IMR-90 (cell line): ENCODE data around the gene TOMM40L. TPM values are rescaled to one million over a fixed set of nuclear protein-coding genes. Genes with fewer than 3 reads are reported as not detected.

Experiments used
- ATAC-seq: fragments of 200-7000 bp; cut with Tn5 transposase; 2 replicates; pipeline ENCODE4 v1.9.1; 2020; ENCODE audit warnings: low read depth, mild to moderate bottlenecking, moderate library complexity
- BruUV-seq: library from RNA; stranded (reverse); fragments of 400-500 nt; replicated peaks from 2 replicates; lab custom pipeline; 2021; lab: Mats Ljungman, UMichigan
- CTCF ChIA-PET: fragments of 300-600 bp; formaldehyde crosslinking; extraction: SDS; loops from one replicate; lab custom pipeline; 2021; ENCODE audit warnings: antibody characterized with exemption; lab: Yijun Ruan, JAX
- POLR2A ChIA-PET: fragments of 300-600 bp; sonication (Branson Sonifier 250); formaldehyde crosslinking; loops from one replicate; lab custom pipeline; 2022; ENCODE audit warnings: antibody characterized with exemption; ENCODE audit not compliant: unreplicated experiment; lab: Charles Lee
- DNase-seq: peaks from one replicate; pipeline ENCODE4 v3.0.0; 2013
- H2AFZ ChIP-seq: replicated peaks from 2 replicates; pipeline ENCODE3; 2013; ENCODE audit warnings: low read length, mild to moderate bottlenecking; ENCODE audit not compliant: poor library complexity
- H2AK5ac ChIP-seq: 2 replicates; pipeline ENCODE4 v1.6.1; 2013; ENCODE audit warnings: low read depth, low read length, inconsistent platforms
- H2AK9ac ChIP-seq: replicated peaks from 2 replicates; pipeline ENCODE3; 2013; ENCODE audit warnings: mild to moderate bottlenecking, low read depth, low read length, moderate library complexity; ENCODE audit not compliant: poor library complexity
- H2BK120ac ChIP-seq: 2 replicates; pipeline ENCODE4 v1.6.1; 2013; ENCODE audit warnings: low read depth, low read length, inconsistent platforms
- H2BK15ac ChIP-seq: 3 replicates; pipeline ENCODE4 v1.6.1; 2013; ENCODE audit warnings: low read depth, low read length, inconsistent platforms
- H2BK20ac ChIP-seq: 2 replicates; pipeline ENCODE4 v1.6.1; 2013; ENCODE audit warnings: low read depth, mild to moderate bottlenecking, inconsistent platforms, low read length, moderate library complexity
- H2BK5ac ChIP-seq: 2 replicates; pipeline ENCODE4 v1.6.1; 2013; ENCODE audit warnings: mild to moderate bottlenecking, low read depth, low read length, inconsistent platforms; ENCODE audit not compliant: poor library complexity, severe bottlenecking
- H3K14ac ChIP-seq: replicated peaks from 2 replicates; pipeline ENCODE4 v1.6.1; 2013; ENCODE audit warnings: low read depth, low read length, inconsistent platforms
- H3K18ac ChIP-seq: 2 replicates; pipeline ENCODE4 v1.6.1; 2013; ENCODE audit warnings: low read depth, low read length, control low read depth
- H3K23ac ChIP-seq: 2 replicates; pipeline ENCODE4 v1.6.1; 2013; ENCODE audit warnings: low read depth, low read length, inconsistent platforms
- H3K27ac ChIP-seq: 2 replicates; pipeline ENCODE4 v1.5.1; 2013; ENCODE audit warnings: mild to moderate bottlenecking, control low read depth, low read length; ENCODE audit not compliant: insufficient read depth
- H3K27me3 ChIP-seq: 2 replicates; pipeline ENCODE4 v1.6.1; 2013; ENCODE audit warnings: low read length; ENCODE audit not compliant: control insufficient read depth, insufficient read depth
- H3K36me3 ChIP-seq: 2 replicates; pipeline ENCODE4 v1.6.1; 2013; ENCODE audit warnings: low read length, mixed read lengths; ENCODE audit not compliant: control insufficient read depth, insufficient read depth
- H3K4ac ChIP-seq: 2 replicates; pipeline ENCODE4 v1.6.1; 2013; ENCODE audit warnings: low read depth, low read length, inconsistent platforms
- H3K4me1 ChIP-seq: 2 replicates; pipeline ENCODE4 v1.6.1; 2013; ENCODE audit warnings: low read length, mixed read lengths; ENCODE audit not compliant: control insufficient read depth, insufficient read depth
- H3K4me2 ChIP-seq: 2 replicates; pipeline ENCODE4 v1.6.1; 2013; ENCODE audit warnings: low read depth, mild to moderate bottlenecking, control low read depth, low read length, moderate library complexity
- H3K4me3 ChIP-seq: 2 replicates; pipeline ENCODE4 v1.5.1; 2013; ENCODE audit warnings: low read depth, mild to moderate bottlenecking, control low read depth, low read length, moderate library complexity; ENCODE audit not compliant: insufficient read depth
- H3K56ac ChIP-seq: 2 replicates; pipeline ENCODE4 v1.6.1; 2013; ENCODE audit warnings: low read length, inconsistent platforms; ENCODE audit not compliant: insufficient read depth; ENCODE audit errors: extremely low read depth
- H3K79me1 ChIP-seq, 2 experiments: 2 replicates each; pipeline ENCODE4 v1.6.1; 2013; ENCODE audit warnings: low read length in 2 of 2, inconsistent platforms in 1 of 2, low read depth in 1 of 2
- H3K9ac ChIP-seq: 2 replicates; pipeline ENCODE4 v1.6.1; 2013; ENCODE audit warnings: low read depth, low read length, control low read depth
- H3K9me1 ChIP-seq: 2 replicates; pipeline ENCODE4 v1.6.1; 2013; ENCODE audit warnings: low read length, inconsistent platforms; ENCODE audit not compliant: insufficient read depth
- H3K9me3 ChIP-seq: 2 replicates; pipeline ENCODE4 v1.6.1; 2013; ENCODE audit warnings: low read length; ENCODE audit not compliant: control insufficient read depth, insufficient read depth
- H4K20me1 ChIP-seq: 2 replicates; pipeline ENCODE4 v1.6.1; 2013; ENCODE audit warnings: low read length, inconsistent platforms; ENCODE audit not compliant: insufficient read depth
- H4K5ac ChIP-seq: 2 replicates; pipeline ENCODE4 v1.6.1; 2013; ENCODE audit warnings: mild to moderate bottlenecking, low read depth, low read length, control low read depth
- H4K8ac ChIP-seq, 2 experiments: 2 replicates each; pipeline ENCODE4 v1.6.1; 2013; ENCODE audit warnings: low read depth in 2 of 2, low read length in 2 of 2, control low read depth in 1 of 2, inconsistent platforms in 1 of 2
- H4K91ac ChIP-seq: 2 replicates; pipeline ENCODE4 v1.6.1; 2013; ENCODE audit warnings: low read depth, low read length, inconsistent platforms; ENCODE audit not compliant: insufficient read depth
- BHLHE40 ChIP-seq: fragments of 150-350 bp; IDR thresholded peaks from 2 replicates; pipeline ENCODE4 v1.6.1; 2016; ENCODE audit warnings: mild to moderate bottlenecking, low read depth, low read length
- CEBPB ChIP-seq: IDR thresholded peaks from 2 replicates; pipeline ENCODE4 v1.6.1; 2012; ENCODE audit warnings: low read depth, low read length, improper control_type of control experiment
- CHD1 ChIP-seq: IDR thresholded peaks from 2 replicates; pipeline ENCODE4 v1.6.1; 2012; ENCODE audit warnings: low read depth, low read length, improper control_type of control experiment
- FOS ChIP-seq: fragments of 150-350 bp; IDR thresholded peaks from 2 replicates; pipeline ENCODE4 v1.6.1; 2016; ENCODE audit warnings: low read depth, low read length
- MAFK ChIP-seq: IDR thresholded peaks from 2 replicates; pipeline ENCODE4 v1.6.1; 2012; ENCODE audit warnings: low read depth, low read length, improper control_type of control experiment
- MAZ ChIP-seq: IDR thresholded peaks from 2 replicates; pipeline ENCODE4 v1.6.1; 2012; ENCODE audit warnings: low read depth, mild to moderate bottlenecking, low read length, improper control_type of control experiment, moderate library complexity, borderline replicate concordance
- MXI1 ChIP-seq: IDR thresholded peaks from 2 replicates; pipeline ENCODE4 v1.6.1; 2012; ENCODE audit warnings: low read depth, mild to moderate bottlenecking, low read length, moderate library complexity, borderline replicate concordance
- NFE2L2 ChIP-seq: fragments of 150-350 bp; IDR thresholded peaks from 2 replicates; pipeline ENCODE4 v1.6.1; 2016; ENCODE audit warnings: low read depth, mild to moderate bottlenecking, low read length
- POLR2A ChIP-seq: IDR thresholded peaks from 2 replicates; pipeline ENCODE4 v1.6.1; 2012; ENCODE audit warnings: mild to moderate bottlenecking, low read depth, low read length
- RAD21 ChIP-seq: IDR thresholded peaks from 2 replicates; pipeline ENCODE4 v1.6.1; 2012; ENCODE audit warnings: low read length, improper control_type of control experiment
- RCOR1 ChIP-seq: IDR thresholded peaks from 2 replicates; pipeline ENCODE4 v1.6.1; 2012; ENCODE audit warnings: mild to moderate bottlenecking, low read length, improper control_type of control experiment; ENCODE audit not compliant: insufficient replicate concordance
- RFX5 ChIP-seq: IDR thresholded peaks from 2 replicates; pipeline ENCODE4 v1.8.0; 2012; ENCODE audit warnings: low read depth, mild to moderate bottlenecking, low read length, moderate library complexity
- SMC3 ChIP-seq: fragments of 150-350 bp; IDR thresholded peaks from 2 replicates; pipeline ENCODE4 v1.6.1; 2016; ENCODE audit warnings: low read depth, mild to moderate bottlenecking, antibody characterized with exemption, low read length, moderate library complexity
- WGBS, 2 experiments: methylation state at CpG; one replicate each; pipeline versions ENCODE4 v1.1.5 to v1.1.7; 2013; ENCODE audit warnings: missing lambda C conversion rate in 2 of 2; ENCODE audit not compliant: insufficient read length in 1 of 2; ENCODE audit errors: extremely low coverage in 2 of 2; 5-methylcytosine and 5-hydroxymethylcytosine counted together
- dilution Hi-C: fragments of 300-500 bp; cut with HindIII; formaldehyde crosslinking; loops from one replicate; pipeline ENCODE4 v1.14.3; 2018; ENCODE audit warnings: low sequenced_read_pairs; ENCODE audit not compliant: unreplicated experiment
- in situ Hi-C: fragments of 300-500 bp; cut with MboI; formaldehyde crosslinking; loops from 3 replicates; pipeline ENCODE4 v1.14.3; 2019; ENCODE audit warnings: low sequenced_read_pairs, inconsistent platforms, mixed read lengths
- intact Hi-C: fragments of 100-400 bp; cut with micrococcal nuclease; formaldehyde crosslinking; loops from 2 replicates; pipeline ENCODE4 v1.10.0; 2022
- polyA plus RNA-seq, 3 experiments: library from polyadenylated mRNA; depleted of rRNA; stranded (reverse); fragments of >200 nt; gene quantifications; 2 replicates each; pipeline ENCODE4 v1.2.3, GENCODE V29; 2012; ENCODE audit warnings: low replicate concordance in 1 of 3
- total RNA-seq: library from RNA; depleted of rRNA; stranded (reverse); fragments of >200 nt; gene quantifications from 2 replicates; pipeline ENCODE4 v1.2.3, GENCODE V29; 2012
- TF ChIP-seq, protein P1 (sequence below): conservative IDR thresholded peaks from 2 replicates; pipeline ENCODE4 v1.5.1; 2012; ENCODE audit warnings: mild to moderate bottlenecking, low read depth, low read length, improper control_type of control experiment
- TF ChIP-seq, protein P2 (sequence below): fragments of 150-350 bp; IDR thresholded peaks from 2 replicates; pipeline ENCODE4 v1.6.1; 2016; ENCODE audit warnings: low read depth, mild to moderate bottlenecking, low read length, moderate library complexity, borderline replicate concordance
- TF ChIP-seq, protein P3 (sequence below): fragments of 150-350 bp; IDR thresholded peaks from 2 replicates; pipeline ENCODE4 v1.6.1; 2017; ENCODE audit warnings: mild to moderate bottlenecking, antibody characterized with exemption, low read length, low read depth

Gene TOMM40L
- total and polyA plus RNA-seq, 2 of the 4 experiments (the other 2 are of a cell fraction) = 7.7 to 12.5 TPM

DNA sequence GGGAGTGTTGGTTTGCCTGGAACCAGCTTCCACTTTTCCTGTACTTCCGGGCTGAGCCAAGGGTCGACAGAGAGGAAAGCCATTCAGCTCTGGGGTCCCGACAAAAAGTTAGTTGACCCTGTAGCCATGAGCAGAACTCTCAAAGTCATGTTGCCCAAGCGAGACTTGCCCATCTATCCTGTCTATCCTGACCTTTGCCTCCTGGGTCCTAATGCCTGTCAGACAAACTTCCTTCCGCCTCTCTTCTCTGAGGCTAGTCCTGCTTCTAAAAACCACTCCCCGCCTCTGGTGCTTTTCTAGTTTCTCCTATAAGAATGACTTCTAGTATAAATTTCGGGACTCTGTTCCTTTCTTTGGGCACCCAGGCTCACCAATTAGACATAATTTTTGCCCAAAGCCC, 25.0 kb downstream of the TOMM40L start:
- H4K8ac ChIP-seq = no peak overlapping the region
- no peak overlapping the region for H2AFZ ChIP-seq
- no peaks in the 10 kb centered on the region for H3K4me1 ChIP-seq
- H3K4ac ChIP-seq = no peak overlapping the region
- 33% methylated on average over 1 of the region's 7 CpGs; no CpG with 5 or more reads in 1 of the 2 experiments for WGBS, 2 experiments
- dilution Hi-C loops (no loop called here), in situ Hi-C loops (no loop called here), intact Hi-C loops (no loop called here)
- no peak overlapping the region for H3K9ac ChIP-seq
- DNase-seq (no peak), ATAC-seq (no peak)
- no peaks in the 10 kb centered on the region for H3K36me3 ChIP-seq
- H3K9me1 ChIP-seq = no peaks in the 10 kb centered on the region
- no peak overlapping the region for H2BK5ac ChIP-seq
- H4K5ac ChIP-seq = no peak overlapping the region
- no peaks in the 10 kb centered on the region; the same call in 1 of the 2 replicates for H3K9me3 ChIP-seq
- H3K56ac ChIP-seq = no peak overlapping the region
- H3K4me2 ChIP-seq = no peak overlapping the region
- ChIA-PET CTCF (no interaction called here), POLR2A (no interaction called here)
- TF ChIP-seq RFX5 (no peak), POLR2A (no peak), CHD1 (no peak), SMC3 (no peak), FOS (no peak), NFE2L2 (no peak), MAFK (no peak), CEBPB (no peak), MXI1 (no peak), BHLHE40 (no peak), MAZ (no peak), RAD21 (no peak), RCOR1 (no peak)
- TF ChIP-seq, protein P1, sequence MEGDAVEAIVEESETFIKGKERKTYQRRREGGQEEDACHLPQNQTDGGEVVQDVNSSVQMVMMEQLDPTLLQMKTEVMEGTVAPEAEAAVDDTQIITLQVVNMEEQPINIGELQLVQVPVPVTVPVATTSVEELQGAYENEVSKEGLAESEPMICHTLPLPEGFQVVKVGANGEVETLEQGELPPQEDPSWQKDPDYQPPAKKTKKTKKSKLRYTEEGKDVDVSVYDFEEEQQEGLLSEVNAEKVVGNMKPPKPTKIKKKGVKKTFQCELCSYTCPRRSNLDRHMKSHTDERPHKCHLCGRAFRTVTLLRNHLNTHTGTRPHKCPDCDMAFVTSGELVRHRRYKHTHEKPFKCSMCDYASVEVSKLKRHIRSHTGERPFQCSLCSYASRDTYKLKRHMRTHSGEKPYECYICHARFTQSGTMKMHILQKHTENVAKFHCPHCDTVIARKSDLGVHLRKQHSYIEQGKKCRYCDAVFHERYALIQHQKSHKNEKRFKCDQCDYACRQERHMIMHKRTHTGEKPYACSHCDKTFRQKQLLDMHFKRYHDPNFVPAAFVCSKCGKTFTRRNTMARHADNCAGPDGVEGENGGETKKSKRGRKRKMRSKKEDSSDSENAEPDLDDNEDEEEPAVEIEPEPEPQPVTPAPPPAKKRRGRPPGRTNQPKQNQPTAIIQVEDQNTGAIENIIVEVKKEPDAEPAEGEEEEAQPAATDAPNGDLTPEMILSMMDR = no peak
- TF ChIP-seq, protein P2, sequence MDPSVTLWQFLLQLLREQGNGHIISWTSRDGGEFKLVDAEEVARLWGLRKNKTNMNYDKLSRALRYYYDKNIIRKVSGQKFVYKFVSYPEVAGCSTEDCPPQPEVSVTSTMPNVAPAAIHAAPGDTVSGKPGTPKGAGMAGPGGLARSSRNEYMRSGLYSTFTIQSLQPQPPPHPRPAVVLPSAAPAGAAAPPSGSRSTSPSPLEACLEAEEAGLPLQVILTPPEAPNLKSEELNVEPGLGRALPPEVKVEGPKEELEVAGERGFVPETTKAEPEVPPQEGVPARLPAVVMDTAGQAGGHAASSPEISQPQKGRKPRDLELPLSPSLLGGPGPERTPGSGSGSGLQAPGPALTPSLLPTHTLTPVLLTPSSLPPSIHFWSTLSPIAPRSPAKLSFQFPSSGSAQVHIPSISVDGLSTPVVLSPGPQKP = no peak
- TF ChIP-seq, protein P3, sequence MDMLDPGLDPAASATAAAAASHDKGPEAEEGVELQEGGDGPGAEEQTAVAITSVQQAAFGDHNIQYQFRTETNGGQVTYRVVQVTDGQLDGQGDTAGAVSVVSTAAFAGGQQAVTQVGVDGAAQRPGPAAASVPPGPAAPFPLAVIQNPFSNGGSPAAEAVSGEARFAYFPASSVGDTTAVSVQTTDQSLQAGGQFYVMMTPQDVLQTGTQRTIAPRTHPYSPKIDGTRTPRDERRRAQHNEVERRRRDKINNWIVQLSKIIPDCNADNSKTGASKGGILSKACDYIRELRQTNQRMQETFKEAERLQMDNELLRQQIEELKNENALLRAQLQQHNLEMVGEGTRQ = no peak
- H2AK5ac ChIP-seq = no peak overlapping the region
- BruUV-seq = no TSS peak
- no peaks in the 10 kb centered on the region for H3K79me1 ChIP-seq
- H3K14ac ChIP-seq = no peak overlapping the region
- H3K27me3 ChIP-seq = peaks cover 3% of the 10 kb centered on the region
- H3K4me3 ChIP-seq = no peak overlapping the region
- H3K27ac ChIP-seq = no peak overlapping the region
- H2BK120ac ChIP-seq = no peak overlapping the region
- H2AK9ac ChIP-seq = no peak overlapping the region
- no peaks in the 10 kb centered on the region for H4K20me1 ChIP-seq
- no peak overlapping the region for H3K23ac ChIP-seq
- no peak overlapping the region for H3K18ac ChIP-seq
- no peak overlapping the region for H2BK20ac ChIP-seq
- H2BK15ac ChIP-seq = no peak overlapping the region
- no peak overlapping the region for H4K91ac ChIP-seq
